ENCODE results near the gene C16orf78.
"Not testable (repeated sequence)": the region's sequence is repeated elsewhere in the genome, so short reads cannot be mapped to it uniquely, and the experiment has no call there.

Gene C16orf78

GRCh38 chr16:49350265-49351095 is 23.1 kb upstream of the C16orf78 start:
- DNase-seq, result peak; percentile 65

- no peak for DNase-seq
Measured at GRCh38 chr16:49351096-49351487, 22.5 kb upstream of the C16orf78 start.

- no peak for DNase-seq
Measured at GRCh38 chr16:49352892-49353291, 20.7 kb upstream of the C16orf78 start.

- no peak for DNase-seq
Measured at GRCh38 chr16:49353680-49354079, 19.9 kb upstream of the C16orf78 start.

- no peak for DNase-seq
Measured at GRCh38 chr16:49354101-49354500, 19.5 kb upstream of the C16orf78 start.

GRCh38 chr16:49354991-49355390 is 18.6 kb upstream of the C16orf78 start:
- no peak for DNase-seq

GRCh38 chr16:49355933-49356665 is 17.5 kb upstream of the C16orf78 start:
- no peak for DNase-seq

GRCh38 chr16:49356728-49357488 is 16.7 kb upstream of the C16orf78 start:
- DNase-seq, result no peak

- no peak for DNase-seq
Measured at GRCh38 chr16:49359591-49359990, 14.0 kb upstream of the C16orf78 start.

- DNase-seq, result not testable (repeated sequence)
Measured at GRCh38 chr16:49361731-49362130, 11.9 kb upstream of the C16orf78 start.

GRCh38 chr16:49362230-49362629 is 11.4 kb upstream of the C16orf78 start:
- no peak for DNase-seq

- no peak for DNase-seq
Measured at GRCh38 chr16:49365711-49366509, 7.7 kb upstream of the C16orf78 start.

- DNase-seq, result no peak
Measured at GRCh38 chr16:49366669-49367068, 6.9 kb upstream of the C16orf78 start.

GRCh38 chr16:49369651-49370611 is 3.7 kb upstream of the C16orf78 start:
- no peak for DNase-seq

GRCh38 chr16:49376206-49376605 is 2.6 kb downstream of the C16orf78 start:
- no peak for DNase-seq

GRCh38 chr16:49377196-49377755 is 3.7 kb downstream of the C16orf78 start:
- DNase-seq, result no peak

GRCh38 chr16:49378238-49378637 is 4.6 kb downstream of the C16orf78 start:
- no peak for DNase-seq

- DNase-seq, result no peak
Measured at GRCh38 chr16:49378816-49379215, 5.2 kb downstream of the C16orf78 start.

GRCh38 chr16:49382916-49383315 is 9.3 kb downstream of the C16orf78 start:
- DNase-seq, result no peak

- no peak for DNase-seq
Measured at GRCh38 chr16:49395021-49395420, 21.4 kb downstream of the C16orf78 start.

GRCh38 chr16:49396206-49396720 is 22.7 kb downstream of the C16orf78 start:
- DNase-seq, result no peak
